CD14-positive monocyte (primary cell): Measurements from ENCODE around the gene FASN. TPM values are rescaled to one million over a fixed set of nuclear protein-coding genes. Genes with fewer than 3 reads are reported as not detected.

Experiments
- DNase-seq, 3 donors: peaks; one replicate each; pipeline ENCODE4 v3.0.0-alpha.2; 2011 to 2022
- H2AFZ ChIP-seq: 2 replicates; pipeline ENCODE4 v1.6.0; 2012; ENCODE audit warnings: mild to moderate bottlenecking, low read depth, low read length, inconsistent platforms; ENCODE audit not compliant: insufficient read depth, poor library complexity, severe bottlenecking
- H3K27ac ChIP-seq, 2 donors: 1 replicate in 1 of 2; 2 replicates in 1 of 2; pipeline ENCODE4 v1.5.1; 2012 to 2013; ENCODE audit warnings: low read length in 2 of 2, control low read depth in 1 of 2, inconsistent platforms in 1 of 2, low read depth in 1 of 2, mild to moderate bottlenecking in 1 of 2
- H3K27me3 ChIP-seq, 2 donors: one replicate each; pipeline versions ENCODE4 v1.6.0 to v1.6.1; 2011 to 2013; ENCODE audit warnings: low read length in 2 of 2; ENCODE audit not compliant: control insufficient read depth in 2 of 2, insufficient read depth in 2 of 2
- H3K36me3 ChIP-seq, 2 donors: replicated peaks in 1 of 2; 1 replicate in 1 of 2; 2 replicates in 1 of 2; pipeline versions ENCODE4 v1.5.1 to v1.6.1; 2012 to 2013; ENCODE audit warnings: low read length in 2 of 2, control low read depth in 1 of 2, inconsistent platforms in 1 of 2, mild to moderate bottlenecking in 1 of 2; ENCODE audit not compliant: insufficient read depth in 2 of 2, control insufficient read depth in 1 of 2
- H3K4me1 ChIP-seq, 2 donors: 1 replicate in 1 of 2; 2 replicates in 1 of 2; pipeline versions ENCODE4 v1.5.1 to v1.6.1; 2012 to 2013; ENCODE audit warnings: low read length in 2 of 2, control low read depth in 1 of 2, inconsistent platforms in 1 of 2, mild to moderate bottlenecking in 1 of 2, moderate library complexity in 1 of 2; ENCODE audit not compliant: insufficient read depth in 2 of 2, control insufficient read depth in 1 of 2
- H3K4me2 ChIP-seq: replicated peaks from 2 replicates; pipeline ENCODE3; 2012; ENCODE audit warnings: low read length, moderate library complexity, mild to moderate bottlenecking; ENCODE audit not compliant: poor library complexity, severe bottlenecking; ENCODE audit errors: extremely low read depth
- H3K4me3 ChIP-seq, 3 experiments: fragments of 200-600 bp in 1 of 3; sonication (generic) in 1 of 3; replicated peaks in 1 of 3; 1 replicate in 2 of 3; 2 replicates in 1 of 3; pipeline ENCODE4 v1.5.1; 2011 to 2013; ENCODE audit warnings: low read length in 3 of 3, mild to moderate bottlenecking in 3 of 3, control low read depth in 2 of 3, low read depth in 2 of 3, inconsistent platforms in 1 of 3, moderate library complexity in 1 of 3
- H3K79me2 ChIP-seq: 2 replicates; pipeline ENCODE4 v1.6.0; 2012; ENCODE audit warnings: mild to moderate bottlenecking, control low read depth, inconsistent platforms, low read length, moderate library complexity; ENCODE audit not compliant: insufficient read depth
- H3K9ac ChIP-seq: 2 replicates; pipeline ENCODE4 v1.6.0; 2017; ENCODE audit warnings: low read length, mild to moderate bottlenecking; ENCODE audit not compliant: insufficient read depth, poor library complexity, severe bottlenecking
- H3K9me3 ChIP-seq, 2 donors: replicated peaks in 1 of 2; 1 replicate in 1 of 2; 2 replicates in 1 of 2; pipeline versions ENCODE4 v1.5.1 to v1.6.1; 2012 to 2013; ENCODE audit warnings: low read length in 2 of 2, control low read depth in 1 of 2; ENCODE audit not compliant: control insufficient read depth in 1 of 2, insufficient read depth in 1 of 2
- H4K20me1 ChIP-seq: 2 replicates; pipeline ENCODE4 v1.6.0; 2012; ENCODE audit warnings: mild to moderate bottlenecking, low read length, control low read depth, moderate library complexity; ENCODE audit not compliant: insufficient read depth
- H3K27ac Mint-ChIP-seq, 7 donors: one replicate each; pipeline ENCODE4 v1.8.0; 2020; ENCODE audit warnings: mild to moderate bottlenecking in 7 of 7, mixed read lengths in 7 of 7, moderate library complexity in 6 of 7, inconsistent platforms in 2 of 7
- H3K27me3 Mint-ChIP-seq, 3 donors: one replicate each; pipeline ENCODE4 v1.8.0; 2021 to 2022; ENCODE audit warnings: low read depth in 3 of 3, mild to moderate bottlenecking in 3 of 3, mixed read lengths in 3 of 3, moderate library complexity in 3 of 3, inconsistent platforms in 1 of 3
- H3K36me3 Mint-ChIP-seq, 2 donors: one replicate each; pipeline ENCODE4 v1.8.0; 2020; ENCODE audit warnings: mixed read lengths in 2 of 2, inconsistent platforms in 1 of 2, mild to moderate bottlenecking in 1 of 2
- H3K4me1 Mint-ChIP-seq: one replicate; pipeline ENCODE4 v1.8.0; 2020; ENCODE audit warnings: mild to moderate bottlenecking, mixed read lengths
- H3K4me3 Mint-ChIP-seq, 2 donors: one replicate each; pipeline ENCODE4 v1.8.0; 2020; ENCODE audit warnings: mild to moderate bottlenecking in 2 of 2, mixed read lengths in 2 of 2, moderate library complexity in 1 of 2
- H3K9me3 Mint-ChIP-seq, 7 donors: one replicate each; pipeline ENCODE4 v1.8.0; 2020 to 2022; ENCODE audit warnings: mixed read lengths in 7 of 7, mild to moderate bottlenecking in 6 of 7, moderate library complexity in 6 of 7, inconsistent platforms in 2 of 7
- CTCF ChIP-seq: fragments of 200-600 bp; IDR thresholded peaks from one replicate; pipeline ENCODE4 v1.8.0; 2022; ENCODE audit warnings: antibody characterized with exemption, mild to moderate bottlenecking
- WGBS: methylation state at CpG from one replicate; pipeline ENCODE4 v1.1.5; 2013; ENCODE audit warnings: missing lambda C conversion rate; ENCODE audit not compliant: insufficient coverage; 5-methylcytosine and 5-hydroxymethylcytosine counted together
- intact Hi-C, 2 donors: fragments of 100-400 bp; cut with micrococcal nuclease; formaldehyde crosslinking; loops; one replicate each; pipeline versions ENCODE4 v1.15.0 to v1.15.1; 2023
- polyA plus RNA-seq, 3 donors: library from polyadenylated mRNA; depleted of rRNA in 1 of 3; unstranded in 2 of 3; stranded (reverse) in 1 of 3; fragments of 300-500 nt in 2 of 3; fragments of >200 nt in 1 of 3; fragmentation: Illumina TruSeq in 2 of 3; gene quantifications; 1 replicate in 2 of 3; 2 replicates in 1 of 3; pipeline ENCODE4 v1.2.3, GENCODE V29; 2012 to 2021

The FASN gene
- polyA plus RNA-seq, 3 donors = 0.08 to 8.4 (median 0.13) TPM

GRCh38 chr17:82059272-82060000 is 38.6 kb downstream of the FASN start:
- Mint-ChIP-seq H3K4me1 (peaks cover 9% of the 10 kb centered on the region), H3K9me3 (no peaks in the 10 kb centered on the region), H3K36me3 (peaks cover 36 to 68% of the 10 kb centered on the region in 2 donors), H3K27ac (no peak overlapping the region), H3K27me3 (no peaks in the 10 kb centered on the region), H3K4me3 (no peak overlapping the region)
- Histone ChIP-seq H3K36me3 (peaks cover 90 to 92% of the 10 kb centered on the region in 2 donors), H3K9me3 (no peaks in the 10 kb centered on the region), H3K27me3 (no peaks in the 10 kb centered on the region), H2AFZ (no peak overlapping the region), H3K4me2 (no peak overlapping the region), H3K4me3 (no peak overlapping the region), H3K4me1 (peaks cover 5 to 11% of the 10 kb centered on the region in 2 donors), H3K79me2 (peaks cover 5% of the 10 kb centered on the region), H3K27ac (no peak overlapping the region), H3K9ac (no peak overlapping the region), H4K20me1 (peaks cover 5% of the 10 kb centered on the region)
- no peak for DNase-seq
- 95% methylated on average over 17 of the region's 19 CpGs for WGBS
- intact Hi-C loops = no loop called here
- TF ChIP-seq CTCF = no peak

DNA sequence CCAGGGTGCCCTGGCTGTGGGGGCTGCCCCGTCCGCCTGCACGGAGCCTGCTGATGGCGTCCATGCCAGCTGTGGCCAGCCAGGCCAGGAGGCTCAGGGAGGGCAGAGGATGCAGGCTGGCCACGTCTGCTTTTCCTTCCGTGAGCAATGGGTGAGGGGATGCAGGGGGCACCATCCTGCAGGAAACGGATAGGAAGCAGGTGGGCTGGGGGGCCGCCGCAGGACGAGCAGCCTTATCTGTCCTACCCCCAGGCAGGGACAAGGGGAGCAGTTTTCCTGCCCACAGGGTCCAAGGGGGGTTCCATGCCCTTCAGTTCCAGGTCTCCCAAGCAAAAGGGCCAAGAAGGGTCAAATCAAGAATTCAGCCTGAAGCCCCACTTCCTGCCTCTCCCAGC is 39.2 kb downstream of the FASN start:
- TF ChIP-seq CTCF = no peak
- H3K4me1 ChIP-seq = peaks cover 0 to 5% of the 10 kb centered on the region in 2 donors
- no peak overlapping the region for H3K4me2 ChIP-seq
- H3K36me3 ChIP-seq = peaks cover 95 to 96% of the 10 kb centered on the region in 2 donors
- Mint-ChIP-seq H3K36me3 (peaks cover 37 to 74% of the 10 kb centered on the region in 2 donors), H3K4me1 (peaks cover 3% of the 10 kb centered on the region), H3K9me3 (no peaks in the 10 kb centered on the region), H3K27ac (no peak overlapping the region), H3K4me3 (no peak overlapping the region), H3K27me3 (no peaks in the 10 kb centered on the region)
- intact Hi-C loops = no loop called here
- no peaks in the 10 kb centered on the region for H3K27me3 ChIP-seq
- no peak overlapping the region for H3K4me3 ChIP-seq
- H2AFZ ChIP-seq = no peak overlapping the region
- no peak overlapping the region for H3K27ac ChIP-seq
- H3K9me3 ChIP-seq = no peaks in the 10 kb centered on the region
- peaks cover 3% of the 10 kb centered on the region for H3K79me2 ChIP-seq
- H3K9ac ChIP-seq = no peak overlapping the region
- whole genome bisulfite sequencing = 93% methylated on average over 6 of the region's 10 CpGs
- peaks cover 11% of the 10 kb centered on the region for H4K20me1 ChIP-seq
- DNase-seq = no peak
